Spleen (tissue), 11 donors: Measurements from ENCODE around the gene DCTN3. TPM values are rescaled to one million over a fixed set of nuclear protein-coding genes. Genes with fewer than 3 reads are reported as not detected.

ENCODE experiments used
- DNase-seq: peaks from one replicate; pipeline ENCODE4 v3.0.0-alpha.2; 2020
- H3K27ac ChIP-seq, 8 donors: fragments of 200-600 bp; sonication (generic) in 7 of 8; 1 replicate in 4 of 8; 2 replicates in 4 of 8; pipeline versions ENCODE4 v1.5.0 to v1.8.0; 2016 to 2021; ENCODE audit warnings: inconsistent platforms in 4 of 8, mild to moderate bottlenecking in 4 of 8, moderate library complexity in 1 of 8
- H3K27me3 ChIP-seq, 7 donors: fragments of 200-600 bp; sonication (generic) in 6 of 7; replicated peaks in 1 of 7; 1 replicate in 4 of 7; 2 replicates in 3 of 7; pipeline versions ENCODE4 v1.5.0 to v1.8.0; 2016 to 2021; ENCODE audit warnings: inconsistent platforms in 3 of 7, mild to moderate bottlenecking in 1 of 7
- H3K36me3 ChIP-seq, 6 donors: fragments of 200-600 bp; sonication (generic) in 5 of 6; 1 replicate in 4 of 6; 2 replicates in 2 of 6; pipeline versions ENCODE4 v1.5.0 to v1.8.0; 2016 to 2021; ENCODE audit warnings: inconsistent platforms in 2 of 6
- H3K4me1 ChIP-seq, 6 donors: fragments of 200-600 bp; sonication (generic) in 5 of 6; 1 replicate in 3 of 6; 2 replicates in 3 of 6; pipeline versions ENCODE4 v1.5.0 to v1.8.0; 2016 to 2021; ENCODE audit warnings: inconsistent platforms in 3 of 6
- H3K4me3 ChIP-seq, 8 donors: fragments of 200-600 bp; sonication (generic) in 7 of 8; 1 replicate in 4 of 8; 2 replicates in 4 of 8; pipeline versions ENCODE4 v1.5.0 to v1.8.0; 2016 to 2021; ENCODE audit warnings: inconsistent platforms in 4 of 8, mild to moderate bottlenecking in 4 of 8, moderate library complexity in 2 of 8
- H3K9me3 ChIP-seq, 8 donors: fragments of 200-600 bp; sonication (generic) in 7 of 8; 1 replicate in 4 of 8; 2 replicates in 4 of 8; pipeline versions ENCODE4 v1.5.0 to v1.8.0; 2016 to 2021; ENCODE audit warnings: inconsistent platforms in 4 of 8
- CTCF ChIP-seq, 11 experiments: fragments of 200-600 bp in 7 of 11; fragments of 450-650 bp in 4 of 11; sonication (generic) in 4 of 11; IDR thresholded peaks in 8 of 11; conservative IDR thresholded peaks in 3 of 11; 1 replicate in 7 of 11; 2 replicates in 4 of 11; pipeline versions ENCODE4 v1.4.0 to v1.8.0; 2016 to 2021; ENCODE audit warnings: antibody characterized with exemption in 11 of 11, inconsistent platforms in 4 of 11, mild to moderate bottlenecking in 1 of 11
- POLR2A ChIP-seq, 3 donors: fragments of 450-650 bp; IDR thresholded peaks; one replicate each; pipeline ENCODE4 v1.5.1; 2017; ENCODE audit warnings: antibody characterized with exemption in 3 of 3, mild to moderate bottlenecking in 1 of 3
- POLR2AphosphoS5 ChIP-seq, 3 donors: sonication (generic); formaldehyde crosslinking; IDR thresholded peaks; one replicate each; pipeline ENCODE4 v1.5.1; 2017; ENCODE audit warnings: antibody characterized with exemption in 3 of 3
- WGBS, 5 donors: extraction: QIAGEN DNeasy Blood & Tissue Kit in 3 of 5; methylation state at CpG; one replicate each; pipeline versions ENCODE4 v1.1.5 to v1.1.7; 2013 to 2018; 5-methylcytosine and 5-hydroxymethylcytosine counted together
- intact Hi-C: fragments of 100-400 bp; cut with DNase I; formaldehyde crosslinking; loops from one replicate; pipeline ENCODE4 v1.15.0; 2023; ENCODE audit warnings: low total_unique reads
- polyA plus RNA-seq, 3 donors: library from polyadenylated mRNA; stranded (reverse); fragments of 200-250 nt; gene quantifications; one replicate each; pipeline ENCODE4 v1.2.1, GENCODE V29; 2013
- total RNA-seq, 7 donors: library from RNA; depleted of rRNA in 3 of 7; stranded (reverse); fragments of >200 nt in 3 of 7; fragmentation: NEBNext Ultra II Directional in 4 of 7; extraction: Animal tissue kit (Norgen Biotek cat#: 25700) in 4 of 7; gene quantifications; one replicate each; pipeline versions ENCODE4 v1.1.0 to v1.2.1, GENCODE V29; 2016 to 2021
- donor health status: healthy with polysubstance abuse.
- donor health status: DM: no; HTN: no; CAD: no; lungs with moderate emphysema.
- donor health status: DM: no; HTN: no; CAD: no.
- donor health status: Bipolar disorder and iron deficiency.
- donor health status: healthy.
- donor health status: DM: no; HTN: no; CAD: no.
- donor health status: DM: yes; HTN: yes; CAD: no.

DCTN3 gene
- total and polyA plus RNA-seq, 10 donors: 43.8 to 79.8 (median 56.7) TPM

- no peak overlapping the region for H3K4me3 ChIP-seq
- intact Hi-C loops: no loop called here
- 78 to 97% (median 94%) methylated on average over 7 to 8 of the region's 8 CpGs for WGBS, 5 donors
- H3K27me3 ChIP-seq: no peaks in the 10 kb centered on the region
- H3K27ac ChIP-seq: no peak overlapping the region
- peaks cover 0 to 25% (median 4%) of the 10 kb centered on the region in 6 donors for H3K36me3 ChIP-seq
- H3K9me3 ChIP-seq: no peaks in the 10 kb centered on the region
- no peak for TF ChIP-seq POLR2A (IDR thresholded peaks at IDR 0.05)
- no peak for TF ChIP-seq CTCF (IDR thresholded peaks at IDR 0.05 in 8 of 11, conservative IDR thresholded peaks at IDR 0.05 in 3 of 11)
- TF ChIP-seq POLR2AphosphoS5 (IDR thresholded peaks at IDR 0.05): no peak
- DNase-seq: no peak
- peaks cover under 1 to 24% (median 10%) of the 10 kb centered on the region in 6 donors for H3K4me1 ChIP-seq
These were observed 39.4 kb upstream of the DCTN3 start for GRCh38 chr9:34659592-34660253.

- TF ChIP-seq POLR2A (IDR thresholded peaks at IDR 0.05): no peak
- TF ChIP-seq POLR2AphosphoS5 (IDR thresholded peaks at IDR 0.05): peak in 1 of 3 donors; percentile 30
- DNase-seq: no peak
- WGBS, 5 donors: 89 to 91% (median 90%) methylated on average over 5 to 14 of the region's 14 CpGs
- Histone ChIP-seq H3K4me3 (no peak overlapping the region), H3K27ac (no peak overlapping the region), H3K36me3 (peaks cover 0 to 25% (median 4%) of the 10 kb centered on the region in 6 donors), H3K9me3 (no peaks in the 10 kb centered on the region), H3K27me3 (no peaks in the 10 kb centered on the region), H3K4me1 (peaks cover under 1 to 24% (median 14%) of the 10 kb centered on the region in 6 donors)
- intact Hi-C loops: no loop called here
These were observed 38.2 kb upstream of the DCTN3 start for GRCh38 chr9:34658461-34658860.

- no peak for TF ChIP-seq CTCF (IDR thresholded peaks at IDR 0.05 in 8 of 11, conservative IDR thresholded peaks at IDR 0.05 in 3 of 11)
- no peak for TF ChIP-seq POLR2A (IDR thresholded peaks at IDR 0.05)
- TF ChIP-seq POLR2AphosphoS5 (IDR thresholded peaks at IDR 0.05): no peak
- H3K27me3 ChIP-seq: no peaks in the 10 kb centered on the region
- peaks cover 0 to 25% (median 4%) of the 10 kb centered on the region in 6 donors for H3K36me3 ChIP-seq
- no peak overlapping the region for H3K4me3 ChIP-seq
- intact Hi-C loops: no loop called here
- no peak overlapping the region for H3K27ac ChIP-seq
- DNase-seq: no peak
- no peaks in the 10 kb centered on the region for H3K9me3 ChIP-seq
- H3K4me1 ChIP-seq: peaks cover 15 to 35% (median 27%) of the 10 kb centered on the region in 6 donors
- WGBS, 5 donors: 83 to 93% (median 84%) methylated on average over 4 to 5 of the region's 5 CpGs
These were observed 36.7 kb upstream of the DCTN3 start for GRCh38 chr9:34656992-34657391.

GRCh38 chr9:34655394-34655793 lies 35.1 kb upstream of the DCTN3 start:
- intact Hi-C loops: no loop called here
- H3K4me1 ChIP-seq: peaks cover 15 to 50% (median 32%) of the 10 kb centered on the region in 6 donors
- no peaks in the 10 kb centered on the region for H3K9me3 ChIP-seq
- peak overlapping the region in 2 of 8 donors; percentile 30 to 70 for H3K27ac ChIP-seq
- H3K36me3 ChIP-seq: peaks cover 0 to 22% (median 8%) of the 10 kb centered on the region in 6 donors
- no peak for DNase-seq
- no peaks in the 10 kb centered on the region for H3K27me3 ChIP-seq
- TF ChIP-seq CTCF (IDR thresholded peaks at IDR 0.05 in 8 of 11, conservative IDR thresholded peaks at IDR 0.05 in 3 of 11) (no peak), POLR2A (IDR thresholded peaks at IDR 0.05) (no peak)
- no peak overlapping the region for H3K4me3 ChIP-seq
- WGBS, 5 donors: 75 to 92% (median 83%) methylated on average over 5 of the region's 5 CpGs
